G401.6 (cell line): ENCODE measurements around the gene CPSF7.
"Not testable (repeated sequence)": the region's sequence is repeated elsewhere in the genome, so short reads cannot be mapped to it uniquely, and the experiment has no call there.

ENCODE experiments used
- FAIRE-seq: peaks from 2 replicates; lab custom pipeline; 2012; peaks lifted over from hg19 to GRCh38; lab: Jason Lieb, UNC

The CPSF7 gene, protein sequence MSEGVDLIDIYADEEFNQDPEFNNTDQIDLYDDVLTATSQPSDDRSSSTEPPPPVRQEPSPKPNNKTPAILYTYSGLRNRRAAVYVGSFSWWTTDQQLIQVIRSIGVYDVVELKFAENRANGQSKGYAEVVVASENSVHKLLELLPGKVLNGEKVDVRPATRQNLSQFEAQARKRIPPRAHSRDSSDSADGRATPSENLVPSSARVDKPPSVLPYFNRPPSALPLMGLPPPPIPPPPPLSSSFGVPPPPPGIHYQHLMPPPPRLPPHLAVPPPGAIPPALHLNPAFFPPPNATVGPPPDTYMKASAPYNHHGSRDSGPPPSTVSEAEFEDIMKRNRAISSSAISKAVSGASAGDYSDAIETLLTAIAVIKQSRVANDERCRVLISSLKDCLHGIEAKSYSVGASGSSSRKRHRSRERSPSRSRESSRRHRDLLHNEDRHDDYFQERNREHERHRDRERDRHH

DNA sequence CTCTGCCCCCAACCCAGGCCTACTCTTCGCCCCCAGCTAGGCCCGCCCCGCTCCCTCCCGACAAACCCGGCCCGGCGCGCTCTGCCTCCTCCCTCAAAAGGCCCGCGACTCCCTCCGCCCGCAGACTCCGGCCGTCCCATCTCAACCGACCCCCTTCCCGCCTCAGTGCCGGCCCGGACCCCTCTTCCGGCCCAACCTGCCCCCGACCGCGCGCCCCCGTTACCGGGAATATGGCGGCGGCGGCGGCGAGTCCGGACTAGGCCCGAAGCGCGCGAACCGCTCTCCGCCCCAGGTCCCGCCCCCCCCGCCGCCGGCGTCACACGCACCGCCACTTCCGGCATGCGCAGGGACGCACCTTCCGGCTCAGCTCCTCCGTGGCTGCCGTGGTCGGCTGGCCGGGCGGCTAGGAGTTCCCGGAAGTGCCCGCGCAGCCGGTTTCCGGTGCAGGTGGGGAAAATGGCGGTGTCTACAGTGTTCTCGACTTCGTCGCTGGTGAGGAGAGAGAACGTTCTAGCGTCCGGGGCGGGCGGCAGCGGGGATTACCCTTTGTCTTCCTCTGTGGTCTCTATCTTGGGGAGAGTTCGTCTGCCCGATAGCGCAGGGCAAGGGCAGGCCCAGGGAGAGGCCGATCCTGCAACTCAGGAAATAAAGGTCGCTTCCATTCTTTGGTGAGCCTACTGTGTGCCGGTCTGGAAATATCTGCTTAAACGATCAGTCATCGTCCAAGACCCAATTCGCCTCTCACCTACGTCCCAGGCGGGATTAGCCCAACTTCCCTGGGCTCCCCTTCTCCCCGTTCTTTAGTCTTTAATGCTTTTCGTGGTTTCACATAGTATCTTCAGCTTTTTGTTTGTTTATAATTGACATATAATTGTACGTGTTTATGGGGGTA lies at the start of gene CPSF7, which contains the start of gene SDHAF2:
Gene CPSF7 (minus strand): TSS at position 285 of the 892 bp plus-strand sequence. CDS start 740 bp downstream, outside the sequence.
Gene SDHAF2 (plus strand): TSS at position 434 of the 892 bp plus-strand sequence. CDS start 23 bp downstream, at position 457.
- FAIRE-seq = no peak

DNA sequence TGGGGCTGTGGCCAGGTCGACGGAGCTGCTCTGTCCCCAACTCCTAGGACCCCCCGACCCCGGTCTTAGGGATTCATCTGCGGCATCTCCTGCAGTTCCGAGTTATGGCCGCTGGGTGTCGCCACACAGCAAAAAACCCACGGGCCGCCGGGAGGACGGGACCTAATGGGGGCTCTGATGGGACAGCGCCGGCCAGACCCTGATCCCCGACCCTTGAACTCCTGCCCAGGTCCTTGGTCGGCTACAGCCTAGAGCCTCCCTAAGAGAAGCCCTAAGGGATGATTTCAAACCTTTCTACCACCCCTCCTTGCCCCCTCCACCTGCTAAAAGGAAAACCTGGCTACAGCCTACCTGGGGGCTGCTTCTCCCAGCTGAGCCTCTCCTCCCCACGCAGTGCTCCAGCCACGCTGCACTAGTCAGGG lies 48.0 kb upstream of the CPSF7 start:
- no peak for FAIRE-seq

DNA sequence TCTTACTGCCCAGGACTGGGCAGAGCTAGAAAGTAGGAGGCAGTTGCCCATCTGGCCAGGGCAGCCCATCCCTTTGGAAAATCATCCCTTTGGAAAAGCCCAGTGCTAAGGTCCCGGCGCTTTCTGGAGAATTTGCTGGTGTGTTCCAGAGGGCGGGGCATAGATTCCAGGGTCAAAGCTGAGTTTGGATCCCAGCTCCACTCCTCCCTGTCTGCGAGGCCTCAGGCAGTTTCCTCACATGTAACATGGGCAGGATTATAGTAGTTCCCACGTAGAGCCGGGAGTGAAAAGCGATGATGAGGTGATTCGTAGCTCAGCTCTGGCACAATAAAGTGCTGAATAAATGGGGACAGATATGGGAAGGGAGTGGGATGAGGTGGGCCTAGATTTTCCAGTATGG lies 47.4 kb upstream of the CPSF7 start:
- no peak for FAIRE-seq

DNA sequence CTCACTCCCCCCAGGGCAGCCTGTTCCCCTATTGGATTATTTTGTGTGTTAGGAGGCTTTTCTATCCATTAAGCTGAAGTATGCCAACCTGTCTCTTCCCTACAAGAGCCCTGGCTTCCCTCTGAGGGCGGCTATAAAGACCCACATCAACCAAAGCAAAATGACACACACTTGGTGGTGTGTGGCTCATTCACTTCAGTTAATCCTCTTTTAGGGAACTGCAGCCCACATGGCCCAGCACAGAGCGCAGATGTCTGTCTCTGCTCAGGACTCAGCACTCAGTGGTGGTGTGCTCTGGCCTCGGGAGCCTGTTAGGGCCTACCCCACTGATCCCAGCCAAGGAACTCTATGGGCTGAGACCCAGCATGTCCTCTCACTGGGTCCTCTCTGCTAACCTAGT lies 46.6 kb upstream of the CPSF7 start:
- no peak for FAIRE-seq

DNA sequence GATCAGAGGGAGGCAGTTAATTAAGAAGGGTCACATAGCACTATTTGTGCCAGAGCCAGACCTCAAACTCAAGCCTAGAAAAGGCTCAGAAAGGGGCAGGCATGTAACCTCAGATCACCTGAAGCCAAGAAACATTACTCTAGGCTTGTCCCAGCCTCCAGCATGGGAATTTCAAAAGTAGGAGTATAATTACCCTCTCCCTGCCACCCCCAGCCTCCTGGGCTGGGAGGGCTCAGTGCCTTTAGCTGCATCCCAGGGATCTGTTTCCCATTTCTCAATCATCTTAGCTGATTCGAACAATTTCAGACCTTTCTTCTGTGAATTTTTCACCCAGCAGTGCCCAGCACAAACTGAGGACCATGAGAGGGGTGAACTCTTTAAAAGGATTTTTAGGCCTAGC lies 45.7 kb upstream of the CPSF7 start:
- no peak for FAIRE-seq

DNA sequence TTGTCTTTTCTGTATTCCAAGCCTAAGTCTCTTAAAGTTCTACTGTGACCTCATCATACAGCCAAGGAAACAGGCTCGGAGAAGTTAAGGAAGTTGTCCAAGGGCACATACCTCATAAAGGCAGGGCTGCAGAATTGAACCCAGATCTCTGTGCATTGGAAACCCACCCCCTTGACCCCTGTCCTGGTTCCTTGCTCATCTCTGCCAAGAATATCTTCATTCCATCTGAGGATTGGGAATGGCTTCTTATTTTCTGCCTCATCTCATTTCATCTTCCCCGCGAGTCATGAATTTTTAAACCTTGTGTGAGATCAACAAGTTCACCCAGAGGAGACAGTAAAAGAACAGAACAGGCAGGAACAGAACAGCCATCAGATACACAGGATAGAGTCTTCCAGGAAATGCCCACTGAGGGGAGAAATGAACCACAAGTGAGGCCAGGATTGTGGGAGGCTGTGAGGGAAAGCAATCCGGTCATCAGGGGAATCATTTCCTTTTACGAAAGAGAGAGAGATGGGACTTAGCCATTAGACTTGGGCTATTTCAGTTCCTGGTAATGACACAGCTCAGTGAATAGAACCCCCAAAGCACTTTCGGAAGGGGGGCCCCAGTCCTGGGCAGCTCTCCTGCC lies 44.4 kb upstream of the CPSF7 start:
- no peak for FAIRE-seq

DNA sequence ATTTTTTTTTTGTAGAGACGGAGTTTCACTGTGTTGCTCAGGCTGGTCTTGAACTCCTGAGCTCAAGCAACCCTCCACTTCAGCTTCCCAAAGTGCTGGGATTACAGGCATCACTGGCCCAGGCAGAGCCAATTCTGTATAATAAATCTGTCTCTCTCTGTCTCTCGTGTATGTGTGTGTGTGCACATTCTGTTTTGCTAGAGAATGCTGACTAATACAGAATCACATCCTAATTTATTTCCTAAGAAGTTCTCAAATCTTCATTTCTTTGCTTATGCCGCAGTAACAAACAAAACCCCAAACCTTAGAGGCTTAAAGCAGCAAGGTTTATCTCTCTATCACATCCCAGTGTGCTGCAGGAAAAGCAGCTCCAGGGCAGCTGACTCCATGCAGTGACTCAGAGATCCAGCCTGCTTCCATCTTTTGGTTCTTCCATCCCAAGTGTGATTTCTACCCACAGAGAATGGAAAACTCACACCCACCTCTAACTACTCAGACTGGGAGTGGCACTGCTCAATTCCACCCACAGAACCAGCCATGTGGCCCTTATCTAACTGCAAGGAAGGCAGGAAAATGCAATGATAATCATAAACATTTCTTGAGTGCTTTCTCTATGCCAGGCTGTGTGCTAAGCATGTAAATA lies 43.7 kb upstream of the CPSF7 start:
- FAIRE-seq = no peak

DNA sequence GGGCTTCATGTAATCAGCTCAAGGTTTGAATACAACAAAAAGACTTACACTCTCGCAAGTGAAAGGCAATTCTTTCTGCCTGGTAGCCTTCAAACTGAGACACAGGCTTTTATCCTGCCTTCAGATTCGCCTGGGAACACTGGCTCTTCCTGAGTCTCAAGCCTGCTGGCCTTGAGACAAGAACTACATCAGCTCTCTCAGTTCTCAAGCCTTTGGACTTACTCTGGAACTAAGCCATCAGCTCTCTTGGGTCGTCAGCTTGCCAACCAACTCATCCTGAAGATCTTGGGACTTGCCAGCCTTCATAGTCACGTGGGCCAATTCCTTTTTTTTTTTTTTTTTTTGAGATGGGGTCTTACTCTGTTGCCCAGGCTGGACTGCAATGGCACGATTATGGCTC lies 43.1 kb upstream of the CPSF7 start:
- no peak for FAIRE-seq

DNA sequence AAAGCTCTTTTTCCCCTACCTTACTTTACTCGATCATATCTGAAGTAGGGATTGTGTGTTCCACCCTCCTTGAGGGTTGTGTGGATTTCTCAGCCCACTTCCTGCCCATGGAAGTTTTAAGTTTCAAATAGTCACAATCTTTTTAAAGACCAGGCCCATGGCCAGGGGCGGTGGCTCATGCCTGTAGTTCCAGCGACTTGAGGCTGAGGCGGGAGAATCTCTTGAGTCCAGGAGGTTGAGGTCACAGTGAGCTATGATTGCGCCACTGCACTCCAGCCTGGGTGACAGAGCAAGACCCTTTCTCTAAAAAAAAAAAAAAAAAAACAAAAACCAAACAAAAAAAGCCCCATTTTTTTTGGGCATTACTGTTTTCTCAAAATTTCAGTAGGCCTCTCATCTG lies 42.5 kb upstream of the CPSF7 start:
- FAIRE-seq = no peak

DNA sequence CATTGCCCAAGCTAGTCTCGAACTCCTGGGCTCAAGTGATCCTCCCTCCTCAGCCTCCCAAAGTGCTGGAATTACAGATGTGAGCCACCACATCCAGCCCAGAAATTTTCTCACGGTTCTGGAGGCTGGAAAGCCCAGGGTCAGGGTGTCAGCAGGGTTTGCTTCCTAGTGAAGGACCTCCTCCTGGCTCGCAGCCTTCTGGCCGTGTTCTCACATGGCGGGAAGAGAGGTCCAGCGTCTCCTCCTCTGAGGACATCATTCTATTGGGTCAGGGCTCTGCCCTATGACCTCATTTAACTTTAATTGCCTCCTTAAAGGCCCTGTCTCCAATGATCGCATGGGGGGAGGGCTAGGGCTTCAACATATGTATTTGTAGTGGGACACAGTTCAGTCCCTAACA lies 38.2 kb upstream of the CPSF7 start:
- no peak for FAIRE-seq

DNA sequence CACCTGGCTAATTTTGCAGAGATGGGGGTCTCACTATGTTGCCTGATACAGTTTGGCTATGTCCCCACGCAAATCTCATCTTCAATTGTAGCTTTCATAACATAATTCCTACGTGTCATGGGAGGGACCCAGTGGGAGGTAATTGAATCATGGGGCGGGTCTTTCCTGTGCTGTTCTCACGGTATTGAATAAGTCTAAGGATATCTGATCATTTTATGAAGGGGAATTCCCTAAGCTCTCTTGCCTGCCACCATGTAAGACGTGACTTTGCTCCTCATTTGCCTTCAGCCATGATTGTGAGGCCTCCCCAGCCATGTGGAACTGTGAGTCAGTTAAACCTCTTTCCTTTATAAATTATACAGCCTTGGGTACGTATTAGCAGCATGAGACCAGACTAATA lies 37.8 kb upstream of the CPSF7 start:
- FAIRE-seq = not testable (repeated sequence)

DNA sequence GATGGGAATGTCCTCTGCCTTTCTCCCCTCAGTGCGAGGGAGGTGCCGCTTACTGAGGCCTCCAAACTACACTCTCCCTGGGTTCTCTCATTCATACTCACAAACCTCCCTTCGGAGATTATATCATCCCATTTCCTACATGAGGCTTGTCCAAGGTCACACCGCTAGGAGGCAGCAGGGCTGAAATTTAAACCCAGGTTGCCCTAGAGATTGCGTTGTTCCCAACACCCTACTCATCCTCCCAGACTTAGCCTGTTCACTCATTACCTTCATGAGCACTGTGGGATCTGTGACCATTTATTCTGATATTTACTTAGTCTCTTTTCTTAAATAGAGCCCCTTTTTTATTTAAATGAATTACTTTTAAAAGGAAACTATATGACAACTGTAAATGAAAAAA lies 31.2 kb upstream of the CPSF7 start:
- FAIRE-seq = no peak

DNA sequence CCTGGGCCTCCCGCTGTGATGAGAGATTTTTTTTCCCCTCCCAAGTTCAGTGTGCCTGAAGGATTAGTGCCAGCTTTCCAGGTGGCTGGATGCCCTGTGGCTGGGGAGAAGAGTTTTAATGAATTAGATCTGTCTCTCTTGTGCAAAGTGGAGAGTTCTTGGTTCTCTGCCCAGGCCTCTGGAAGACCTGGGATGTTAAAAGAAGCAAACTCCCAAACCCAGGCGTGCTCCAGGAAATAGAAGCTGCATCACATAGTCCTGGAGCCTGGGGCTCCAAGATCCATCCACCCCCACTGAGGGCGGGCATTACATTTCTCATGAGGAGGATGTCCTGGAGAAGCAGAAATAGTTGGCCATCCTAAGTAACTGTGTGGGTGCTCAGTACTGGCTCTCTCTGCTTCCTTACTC lies 30.7 kb upstream of the CPSF7 start:
- FAIRE-seq = no peak

DNA sequence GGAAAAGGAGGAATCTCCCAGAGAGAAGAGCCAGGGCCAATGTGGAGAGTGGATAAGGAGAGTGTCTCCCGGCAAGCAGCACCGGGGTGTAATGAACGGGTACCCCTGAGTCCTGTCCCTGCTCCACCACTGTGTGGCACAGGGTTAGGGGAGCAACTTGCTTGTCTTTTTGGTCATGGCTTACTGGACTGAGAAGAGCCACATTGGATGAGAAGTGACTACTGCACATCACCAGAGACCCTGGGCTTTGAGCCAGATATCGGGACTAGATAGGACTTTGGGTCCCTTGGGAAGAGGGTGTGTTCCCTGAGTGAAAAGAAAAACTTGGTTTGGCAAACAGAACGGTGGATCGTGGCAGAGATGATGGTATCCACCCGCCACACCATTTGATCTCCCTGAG lies 24.7 kb upstream of the CPSF7 start:
- FAIRE-seq = no peak

DNA sequence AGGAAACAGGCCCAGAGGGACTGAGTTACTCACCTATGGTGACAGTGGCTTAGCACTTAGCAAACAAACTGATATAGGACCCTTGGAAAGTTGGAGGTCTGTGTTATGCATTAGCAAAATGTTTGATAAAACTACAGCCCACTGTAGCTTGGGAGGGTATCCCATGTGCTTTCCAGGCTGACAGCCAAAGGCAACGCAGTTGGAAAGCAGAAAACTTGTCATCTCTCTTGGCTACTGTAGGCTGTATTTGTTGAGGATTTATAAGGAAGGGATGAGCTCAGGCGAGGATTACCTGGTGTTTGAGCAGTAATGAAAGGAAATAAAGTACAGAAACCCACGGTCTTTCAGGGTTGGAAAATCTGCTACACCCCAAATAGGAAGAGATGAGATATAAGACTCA lies 23.9 kb upstream of the CPSF7 start:
- no peak for FAIRE-seq

DNA sequence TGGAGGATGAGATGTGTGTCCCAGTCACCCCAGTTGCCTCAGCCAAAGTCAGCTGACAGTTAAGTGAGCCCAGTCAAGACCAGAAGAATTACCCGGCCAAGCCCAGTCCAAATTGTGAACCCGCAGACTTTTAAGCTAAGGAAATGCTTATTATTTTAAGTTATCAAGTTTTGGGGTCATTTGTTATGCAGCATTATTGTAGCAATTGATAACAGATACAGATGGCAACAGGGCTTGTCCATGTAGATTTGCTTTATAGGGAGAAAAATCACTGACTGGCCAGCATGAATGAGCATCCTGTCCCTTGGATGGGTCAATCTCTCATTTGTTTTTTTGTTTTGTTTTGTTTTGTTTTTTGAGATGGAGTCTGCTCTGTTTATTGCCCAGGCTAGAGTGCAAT lies 23.1 kb upstream of the CPSF7 start:
- no peak for FAIRE-seq

DNA sequence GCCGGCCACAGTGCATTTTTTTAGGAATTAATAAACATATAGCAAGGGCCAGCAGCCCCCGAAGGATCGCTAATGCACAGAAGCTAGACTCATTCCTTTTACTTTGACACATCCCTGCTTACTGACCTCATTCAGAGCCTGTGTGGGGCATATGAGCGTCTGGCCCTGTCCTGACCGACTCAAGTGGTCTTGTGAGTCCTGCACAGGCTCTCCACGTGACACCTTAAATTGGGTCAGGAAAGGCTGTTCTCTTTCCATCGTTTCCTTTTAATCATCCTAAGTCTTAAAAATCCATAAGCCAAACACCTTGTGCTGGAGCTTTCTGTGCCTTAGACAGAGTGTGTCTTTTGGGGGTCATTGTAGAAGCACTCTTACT lies 18.8 kb upstream of the CPSF7 start:
- no peak for FAIRE-seq

DNA sequence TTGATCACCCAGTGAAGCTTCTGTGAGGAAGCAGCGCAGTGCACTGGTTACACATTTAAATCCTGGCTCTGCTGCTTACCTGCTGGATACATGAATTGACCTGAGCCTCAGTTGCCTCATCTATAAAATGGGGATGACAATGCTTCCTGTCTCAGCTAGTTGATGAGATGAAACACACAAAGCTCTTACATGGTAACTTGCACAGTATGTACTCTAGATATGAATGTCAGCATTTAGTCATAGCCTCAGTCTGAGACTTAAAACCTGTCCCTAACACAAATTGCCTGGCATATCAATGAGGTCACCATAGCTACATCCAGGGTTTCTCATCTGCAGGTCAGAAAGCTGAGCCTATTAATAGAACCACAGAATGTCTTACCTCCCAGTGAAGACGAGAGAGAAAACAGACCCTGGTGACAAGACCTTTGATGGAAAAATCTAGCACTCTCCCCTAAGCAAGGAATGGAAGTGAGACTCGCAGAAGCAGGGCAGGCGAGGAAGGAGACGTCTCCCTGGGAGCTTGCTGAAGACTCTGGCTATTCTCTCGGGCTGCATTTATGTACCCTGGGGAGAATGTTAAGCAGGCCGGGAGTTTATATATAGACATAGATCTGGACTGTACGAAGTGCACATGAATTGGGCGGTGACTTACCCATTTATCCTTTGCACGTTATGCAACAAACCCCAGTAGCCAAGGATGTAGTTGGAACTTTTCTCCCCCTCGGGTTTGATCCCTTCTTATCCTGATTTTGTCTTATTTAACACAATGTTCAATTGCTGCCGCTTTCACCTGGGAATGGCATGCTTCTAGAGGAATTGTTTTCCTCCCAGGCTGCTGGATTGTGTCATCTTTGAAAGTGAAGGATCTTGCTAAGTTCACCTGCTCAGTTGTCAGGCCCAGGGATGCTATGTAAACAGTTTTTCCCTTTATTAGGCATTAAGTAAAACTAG lies 18.1 kb upstream of the CPSF7 start:
- no peak for FAIRE-seq

DNA sequence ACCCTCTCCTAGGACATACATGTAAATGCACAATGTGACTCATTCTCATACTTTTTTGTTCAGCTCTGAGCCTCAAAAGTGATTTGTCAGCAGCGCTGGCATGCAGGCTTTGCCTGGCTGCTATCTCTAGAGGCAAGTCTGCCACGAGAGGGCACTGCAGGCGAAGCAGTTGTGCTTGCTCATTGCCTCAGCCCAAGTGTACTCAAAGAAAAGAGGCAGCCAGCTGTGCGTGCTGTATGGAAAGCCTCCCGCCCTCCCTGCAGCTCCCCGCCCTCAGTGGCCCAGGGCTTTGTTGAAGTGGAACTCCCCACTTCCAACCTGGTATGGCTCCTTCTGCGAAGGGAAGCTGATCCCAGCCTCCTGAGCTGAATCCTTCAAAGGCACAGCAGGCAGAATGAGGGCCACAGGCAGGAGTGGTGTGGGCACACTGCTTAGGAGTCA lies 16.5 kb upstream of the CPSF7 start:
- FAIRE-seq = peak; percentile 75

DNA sequence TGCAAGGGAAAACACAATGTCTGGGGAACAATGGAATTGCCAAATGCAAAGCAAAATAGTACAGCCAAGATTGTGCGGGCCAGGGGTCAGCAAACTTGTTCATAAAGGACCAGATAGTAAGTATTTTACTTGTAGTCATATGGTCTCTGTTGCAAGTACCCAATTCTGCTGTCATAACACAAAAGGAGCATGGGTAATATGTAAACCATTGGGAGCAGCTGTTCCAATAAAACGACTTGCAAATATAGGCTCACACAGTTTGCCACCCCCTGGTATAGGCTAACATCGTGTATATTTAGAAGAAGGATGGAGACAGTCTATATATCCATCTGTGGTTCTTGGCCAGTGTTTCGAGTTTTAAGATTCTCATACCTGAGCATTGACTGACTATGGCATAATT lies 15.7 kb upstream of the CPSF7 start:
- FAIRE-seq = no peak

DNA sequence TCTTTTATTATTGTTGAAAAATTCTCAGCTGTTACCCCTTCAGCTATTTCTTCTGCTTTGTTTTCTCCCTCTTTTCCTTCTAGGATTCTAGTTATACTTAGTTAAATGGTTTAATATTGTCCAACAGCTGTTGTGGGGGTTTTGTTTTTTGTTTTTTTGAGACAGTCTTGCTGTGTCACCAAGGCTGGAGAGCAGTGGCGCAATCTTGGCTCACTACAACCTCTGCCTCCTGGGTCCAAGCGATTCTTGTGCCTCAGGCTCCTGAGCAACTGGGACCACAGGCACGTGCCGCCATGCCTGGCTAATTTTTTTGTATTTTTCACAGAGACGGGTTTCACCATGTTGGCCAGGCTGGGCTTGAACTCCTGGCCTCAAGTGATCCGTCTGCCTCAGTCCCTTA lies 12.8 kb upstream of the CPSF7 start:
- no peak for FAIRE-seq
